NCI-H524 treated with DMSO at 0.1 percent for 48 hours (cell line): Measurements from ENCODE around the gene RCCD1.
"Not testable (repeated sequence)": the region's sequence is repeated elsewhere in the genome, so short reads cannot be mapped to it uniquely, and the experiment has no call there.

Source experiments
- DNase-seq: peaks from one replicate; lab custom pipeline; 2025; lab: John Stamatoyannopoulos, UW

Gene RCCD1

GRCh38 chr15:90918034-90918788, 36.5 kb upstream of the RCCD1 start:
- DNase-seq: no peak

- no peak for DNase-seq
Observed at GRCh38 chr15:90918835-90919234, 35.8 kb upstream of the RCCD1 start.

GRCh38 chr15:90921887-90922286, 32.8 kb upstream of the RCCD1 start:
- no peak for DNase-seq

GRCh38 chr15:90922712-90923322, 31.9 kb upstream of the RCCD1 start:
- DNase-seq: not testable (repeated sequence)

GRCh38 chr15:90924375-90924774, 30.3 kb upstream of the RCCD1 start:
- no peak for DNase-seq

GRCh38 chr15:90926766-90927165, 27.9 kb upstream of the RCCD1 start:
- DNase-seq: not testable (repeated sequence)

GRCh38 chr15:90928106-90928505, 26.6 kb upstream of the RCCD1 start:
- not testable (repeated sequence) for DNase-seq

GRCh38 chr15:90929246-90930019, 25.3 kb upstream of the RCCD1 start:
- no peak for DNase-seq

GRCh38 chr15:90930861-90931574, 23.7 kb upstream of the RCCD1 start:
- DNase-seq: peak; percentile 87

GRCh38 chr15:90931575-90931827, 23.2 kb upstream of the RCCD1 start:
- DNase-seq: peak; percentile 60

- peak; percentile 45 for DNase-seq
Observed at GRCh38 chr15:90931828-90932659, 22.6 kb upstream of the RCCD1 start, which contains the start of gene HDDC3. Gene HDDC3 (minus strand): TSS chr15:90932549. CDS start chr15:90932540, 9 bp downstream.

- DNase-seq: no peak
Observed at GRCh38 chr15:90932660-90932991, 22.1 kb upstream of the RCCD1 start.

- no peak for DNase-seq
Observed at GRCh38 chr15:90933301-90933700, 21.4 kb upstream of the RCCD1 start.

- DNase-seq: peak; percentile 64
Observed at GRCh38 chr15:90934256-90934948, 20.3 kb upstream of the RCCD1 start.

GRCh38 chr15:90934949-90935751, 19.5 kb upstream of the RCCD1 start, which contains the start of gene UNC45A:
Gene UNC45A (plus strand): TSS chr15:90935285. CDS start chr15:90935325, 40 bp downstream.
- DNase-seq: peak; percentile 49

GRCh38 chr15:90936823-90937222, 17.9 kb upstream of the RCCD1 start:
- no peak for DNase-seq

GRCh38 chr15:90938261-90938660, 16.4 kb upstream of the RCCD1 start:
- no peak for DNase-seq

GRCh38 chr15:90939756-90940155, 14.9 kb upstream of the RCCD1 start:
- DNase-seq: no peak

GRCh38 chr15:90941038-90941437, 13.6 kb upstream of the RCCD1 start:
- no peak for DNase-seq
